ENCODE data around the gene GREB1L.

GRCh38 chr18:21255211-21255610 is 13.2 kb downstream of the GREB1L start:
- TF ChIP-seq CTCF (IDR thresholded peaks at IDR 0.05) (no peak), POLR2A (IDR thresholded peaks at IDR 0.05) (no peak), POLR2AphosphoS5 (IDR thresholded peaks at IDR 0.05; ENCODE audit: insufficient read depth in 1 of 2, low read depth in 1 of 2) (no peak)

All from vagina (tissue), 2 donors.